ENCODE data around the gene HS2ST1.

HS2ST1 gene

GRCh38 chr1:87144316-87144895 is 230.0 kb downstream of the HS2ST1 start:
- TF ChIP-seq CTCF (IDR thresholded peaks at IDR 0.05; ENCODE audit: borderline replicate concordance, control extremely low read depth, extremely low read depth, insufficient read depth, missing control alignments), result no peak
- in situ Hi-C loops (cut with MboI; ENCODE audit: low sequenced_read_pairs, unreplicated experiment), result loop anchor here (25.0 kb wide), 2 partner anchors 143 to 818 kb away; no protein-coding TSS in a partner anchor
- no peak for DNase-seq (ENCODE audit: low spot score)

GRCh38 chr1:87144981-87145380 is 230.5 kb downstream of the HS2ST1 start:
- in situ Hi-C loops (cut with MboI; ENCODE audit: low sequenced_read_pairs, unreplicated experiment), result loop anchor here (25.0 kb wide), 2 partner anchors 142 to 817 kb away; no protein-coding TSS in a partner anchor
- no peak for DNase-seq (ENCODE audit: low spot score)
- no peak for TF ChIP-seq CTCF (IDR thresholded peaks at IDR 0.05; ENCODE audit: borderline replicate concordance, control extremely low read depth, extremely low read depth, insufficient read depth, missing control alignments)

GRCh38 chr1:87146538-87146937 is 232.1 kb downstream of the HS2ST1 start:
- in situ Hi-C loops (cut with MboI; ENCODE audit: low sequenced_read_pairs, unreplicated experiment), result loop anchor here (25.0 kb wide), 2 partner anchors 141 to 816 kb away; no protein-coding TSS in a partner anchor
- no peak for DNase-seq (ENCODE audit: low spot score)
- no peak for TF ChIP-seq CTCF (IDR thresholded peaks at IDR 0.05; ENCODE audit: borderline replicate concordance, control extremely low read depth, extremely low read depth, insufficient read depth, missing control alignments)

GRCh38 chr1:87146986-87147385 is 232.6 kb downstream of the HS2ST1 start:
- DNase-seq (ENCODE audit: low spot score), result no peak
- in situ Hi-C loops (cut with MboI; ENCODE audit: low sequenced_read_pairs, unreplicated experiment), result loop anchor here (25.0 kb wide), 2 partner anchors 140 to 815 kb away; no protein-coding TSS in a partner anchor
- no peak for TF ChIP-seq CTCF (IDR thresholded peaks at IDR 0.05; ENCODE audit: borderline replicate concordance, control extremely low read depth, extremely low read depth, insufficient read depth, missing control alignments)

GRCh38 chr1:87147851-87148250 is 233.4 kb downstream of the HS2ST1 start:
- no peak for DNase-seq (ENCODE audit: low spot score)
- in situ Hi-C loops (cut with MboI; ENCODE audit: low sequenced_read_pairs, unreplicated experiment), result loop anchor here (25.0 kb wide), 2 partner anchors 139 to 814 kb away; no protein-coding TSS in a partner anchor
- no peak for TF ChIP-seq CTCF (IDR thresholded peaks at IDR 0.05; ENCODE audit: borderline replicate concordance, control extremely low read depth, extremely low read depth, insufficient read depth, missing control alignments)

- DNase-seq (ENCODE audit: low spot score), result no peak
- no peak for TF ChIP-seq CTCF (IDR thresholded peaks at IDR 0.05; ENCODE audit: borderline replicate concordance, control extremely low read depth, extremely low read depth, insufficient read depth, missing control alignments)
- in situ Hi-C loops (cut with MboI; ENCODE audit: low sequenced_read_pairs, unreplicated experiment), result loop anchor here (25.0 kb wide), 2 partner anchors 139 to 814 kb away; no protein-coding TSS in a partner anchor
Measured at GRCh38 chr1:87148661-87149060, 234.2 kb downstream of the HS2ST1 start.
